Activated T-cell treated with anti-CD3 and anti-CD28 coated beads, Interleukin-2, amount 50 U/mL, for 72 hours (primary cell): ENCODE results near the gene CDK11B. TPM values are rescaled to one million over a fixed set of nuclear protein-coding genes. Genes with fewer than 3 reads are reported as not detected.
"Not testable (repeated sequence)": the region's sequence is repeated elsewhere in the genome, so short reads cannot be mapped to it uniquely, and the experiment has no call there.

Experiments
- ATAC-seq, 2 donors: fragments of 150-1000 bp; cut with Tn5 transposase; replicated peaks in 1 of 2; 2 replicates each; pipeline ENCODE4 v1.10.0; 2021; ENCODE audit warnings: moderate library complexity in 2 of 2, mild to moderate bottlenecking in 1 of 2
- DNase-seq, 2 donors: peaks; one replicate each; pipeline ENCODE4 v3.0.0; 2021 to 2022; ENCODE audit warnings: mixed read lengths in 1 of 2
- H3K27ac Mint-ChIP-seq: one replicate; pipeline ENCODE4 v1.8.0; 2022; ENCODE audit warnings: mild to moderate bottlenecking, moderate library complexity, mixed read lengths
- H3K27me3 Mint-ChIP-seq: one replicate; pipeline ENCODE4 v1.8.0; 2022; ENCODE audit warnings: low read depth, mixed read lengths
- H3K36me3 Mint-ChIP-seq, 2 donors: one replicate each; pipeline ENCODE4 v1.8.0; 2022; ENCODE audit warnings: mixed read lengths in 2 of 2, mild to moderate bottlenecking in 1 of 2; ENCODE audit not compliant: insufficient read depth in 2 of 2
- H3K4me1 Mint-ChIP-seq: one replicate; pipeline ENCODE4 v1.8.0; 2022; ENCODE audit warnings: low read depth, mixed read lengths
- H3K4me3 Mint-ChIP-seq, 2 donors: one replicate each; pipeline ENCODE4 v1.8.0; 2022; ENCODE audit warnings: mild to moderate bottlenecking in 2 of 2, mixed read lengths in 2 of 2, moderate library complexity in 2 of 2
- H3K9me3 Mint-ChIP-seq, 2 donors: one replicate each; pipeline ENCODE4 v1.8.0; 2022; ENCODE audit warnings: mixed read lengths in 2 of 2
- total RNA-seq, 2 donors: library from RNA; stranded (reverse); gene quantifications; one replicate each; pipeline ENCODE4 v1.2.3, GENCODE V29; 2022

Gene CDK11B
- total RNA-seq, 2 donors from 2014 or later: 41.5 to 42.3 TPM

DNA sequence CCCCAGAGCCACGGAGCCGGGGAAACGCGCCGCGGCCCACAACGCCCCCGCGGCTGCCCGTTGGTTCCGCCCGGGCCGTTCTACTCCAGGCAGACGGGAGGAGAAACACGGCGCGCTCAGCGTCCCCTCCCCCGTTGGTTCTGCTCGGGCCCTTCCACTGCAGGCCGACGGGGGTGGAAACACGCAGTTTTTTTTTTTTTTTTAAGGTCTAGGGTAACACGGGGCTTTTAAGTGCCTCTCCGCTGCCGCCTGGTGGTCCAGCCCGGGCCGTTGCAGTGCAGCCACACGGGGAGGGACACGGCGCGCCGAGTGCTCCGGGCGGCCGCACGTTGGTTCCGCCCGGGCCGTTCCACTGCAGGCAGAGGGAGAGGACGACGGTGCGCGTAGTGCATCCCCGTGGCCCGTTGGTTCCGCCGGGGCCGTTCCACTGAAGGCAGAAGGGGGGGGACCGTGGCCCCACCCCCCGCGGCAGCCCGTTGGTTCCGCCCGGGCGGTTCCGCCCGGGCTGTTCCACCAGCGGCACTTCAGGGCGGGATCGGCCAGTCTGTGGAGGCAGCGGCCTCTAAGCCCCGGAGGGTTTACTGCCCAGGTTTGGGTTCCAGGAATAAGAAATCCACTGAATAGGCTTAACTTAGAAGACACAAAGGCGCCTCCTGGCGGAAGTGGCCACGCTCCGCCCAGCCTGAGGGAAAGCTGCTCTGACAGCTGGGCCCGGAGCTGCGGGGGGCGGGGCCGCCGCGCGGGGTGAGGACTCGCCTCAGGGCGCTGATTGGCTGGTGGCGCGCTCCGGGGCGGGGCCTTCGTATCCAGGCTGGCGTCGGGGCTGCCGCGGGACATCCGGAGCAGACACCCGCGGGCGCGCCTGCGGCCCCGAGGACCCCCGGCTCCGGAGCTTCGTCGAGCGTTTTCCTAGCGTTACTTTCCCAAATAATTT, 34.2 kb upstream of the CDK11B start, which contains the start of gene SLC35E2B:
Gene SLC35E2B (minus strand): TSS at position 82 of the 934 bp plus-strand sequence. CDS start 16,096 bp downstream, outside the sequence.
- not testable (repeated sequence) for H3K9me3 Mint-ChIP-seq, H3K36me3 Mint-ChIP-seq, H3K27me3 Mint-ChIP-seq
- Mint-ChIP-seq H3K27ac (peak within 1 kb of the TSS; percentile 94), H3K4me3 (peak within 1 kb of the TSS; percentile 75 to 82), H3K4me1 (peaks cover 10% of the 10 kb centered on the region)
- ATAC-seq (peak; percentile 82 to 86), DNase-seq (peak; percentile 94)

GRCh38 chr1:1692324-1692713, 33.5 kb upstream of the CDK11B start:
- ATAC-seq (peak in 1 of 2 donors; percentile 70), DNase-seq (peak in 1 of 2 donors; percentile 85)
- Mint-ChIP-seq H3K4me3 (peak overlapping the region in 1 of 2 donors; percentile 75), H3K4me1 (peaks cover 14% of the 10 kb centered on the region)
- H3K27ac Mint-ChIP-seq, H3K27me3 Mint-ChIP-seq, H3K36me3 Mint-ChIP-seq, H3K9me3 Mint-ChIP-seq: not testable (repeated sequence)

- not testable (repeated sequence) for DNase-seq, H3K36me3 Mint-ChIP-seq, H3K27me3 Mint-ChIP-seq, H3K4me3 Mint-ChIP-seq, ATAC-seq, H3K27ac Mint-ChIP-seq, H3K9me3 Mint-ChIP-seq
- peaks cover 14% of the 10 kb centered on the region for H3K4me1 Mint-ChIP-seq
These were observed 32.6 kb upstream of the CDK11B start for GRCh38 chr1:1691443-1691842.

- not testable (repeated sequence) for ATAC-seq, H3K36me3 Mint-ChIP-seq, H3K27ac Mint-ChIP-seq, H3K4me3 Mint-ChIP-seq, H3K9me3 Mint-ChIP-seq, H3K27me3 Mint-ChIP-seq, DNase-seq
- peaks cover 14% of the 10 kb centered on the region for H3K4me1 Mint-ChIP-seq
These were observed 30.7 kb upstream of the CDK11B start for GRCh38 chr1:1689526-1689925.

DNA sequence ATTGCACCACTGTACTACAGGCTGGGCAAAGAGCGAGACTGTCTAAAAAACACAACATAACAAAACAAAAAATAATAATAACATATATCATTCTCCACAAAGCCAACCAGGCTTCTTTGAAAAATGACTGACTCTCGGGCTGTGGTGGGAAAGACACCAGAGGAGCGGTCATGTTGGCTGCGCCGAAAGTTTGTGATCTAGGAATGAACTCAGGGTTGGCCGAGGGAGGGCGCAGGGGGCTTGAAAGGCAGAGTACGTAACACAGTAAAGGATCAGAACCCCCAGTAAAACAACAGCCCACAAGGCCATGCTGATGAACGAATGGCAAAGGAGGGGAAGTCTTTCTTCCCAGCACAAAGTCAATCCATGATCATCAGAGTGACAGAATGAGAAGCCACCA, 29.0 kb upstream of the CDK11B start:
- DNase-seq (no peak), ATAC-seq (no peak)
- peaks cover 1 to 3% of the 10 kb centered on the region in 2 donors for H3K36me3 Mint-ChIP-seq
- H3K4me1 Mint-ChIP-seq: peaks cover 28% of the 10 kb centered on the region
- peak overlapping the region; percentile 61 for H3K27ac Mint-ChIP-seq
- H3K27me3 Mint-ChIP-seq: no peaks in the 10 kb centered on the region
- no peak overlapping the region for H3K4me3 Mint-ChIP-seq
- H3K9me3 Mint-ChIP-seq: no peaks in the 10 kb centered on the region

- peaks cover 0 to 3% of the 10 kb centered on the region in 2 donors for H3K36me3 Mint-ChIP-seq
- no peak overlapping the region for H3K27ac Mint-ChIP-seq
- ATAC-seq (no peak), DNase-seq (no peak)
- no peak overlapping the region for H3K4me3 Mint-ChIP-seq
- H3K4me1 Mint-ChIP-seq: peaks cover 25% of the 10 kb centered on the region
- H3K27me3 Mint-ChIP-seq: no peaks in the 10 kb centered on the region
- no peaks in the 10 kb centered on the region for H3K9me3 Mint-ChIP-seq
These were observed 25.4 kb upstream of the CDK11B start for GRCh38 chr1:1684031-1684681.

GRCh38 chr1:1683104-1683905, 24.5 kb upstream of the CDK11B start:
- no peak for ATAC-seq
- Mint-ChIP-seq H3K4me1 (peaks cover 33% of the 10 kb centered on the region), H3K27me3 (no peaks in the 10 kb centered on the region), H3K9me3 (no peaks in the 10 kb centered on the region), H3K4me3 (no peak overlapping the region), H3K27ac (no peak overlapping the region), H3K36me3 (peaks cover 0 to 3% of the 10 kb centered on the region in 2 donors)
- DNase-seq: no peak

DNA sequence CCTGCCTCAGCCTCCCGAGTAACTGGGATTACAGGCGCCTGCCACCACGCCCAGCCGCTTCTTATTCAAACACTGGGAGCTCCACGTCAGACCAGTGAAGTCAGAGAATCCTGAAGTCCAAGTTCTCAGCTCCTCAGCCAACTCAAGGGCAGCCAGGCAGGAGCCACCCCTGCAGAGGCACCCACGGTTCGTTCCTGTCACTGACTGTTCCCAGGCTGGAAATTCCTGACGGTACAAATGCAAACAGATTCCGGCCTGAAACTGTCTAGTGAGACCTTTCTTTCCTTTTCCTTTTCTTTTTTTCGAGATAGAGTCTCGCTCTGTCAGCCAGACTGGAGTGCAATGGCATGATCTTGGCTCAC, 22.1 kb upstream of the CDK11B start:
- Mint-ChIP-seq H3K4me1 (peaks cover 39% of the 10 kb centered on the region), H3K36me3 (peaks cover 3 to 9% of the 10 kb centered on the region in 2 donors), H3K27me3 (no peaks in the 10 kb centered on the region), H3K4me3 (no peak overlapping the region), H3K27ac (no peak overlapping the region), H3K9me3 (no peaks in the 10 kb centered on the region)
- DNase-seq (no peak), ATAC-seq (no peak)

DNA sequence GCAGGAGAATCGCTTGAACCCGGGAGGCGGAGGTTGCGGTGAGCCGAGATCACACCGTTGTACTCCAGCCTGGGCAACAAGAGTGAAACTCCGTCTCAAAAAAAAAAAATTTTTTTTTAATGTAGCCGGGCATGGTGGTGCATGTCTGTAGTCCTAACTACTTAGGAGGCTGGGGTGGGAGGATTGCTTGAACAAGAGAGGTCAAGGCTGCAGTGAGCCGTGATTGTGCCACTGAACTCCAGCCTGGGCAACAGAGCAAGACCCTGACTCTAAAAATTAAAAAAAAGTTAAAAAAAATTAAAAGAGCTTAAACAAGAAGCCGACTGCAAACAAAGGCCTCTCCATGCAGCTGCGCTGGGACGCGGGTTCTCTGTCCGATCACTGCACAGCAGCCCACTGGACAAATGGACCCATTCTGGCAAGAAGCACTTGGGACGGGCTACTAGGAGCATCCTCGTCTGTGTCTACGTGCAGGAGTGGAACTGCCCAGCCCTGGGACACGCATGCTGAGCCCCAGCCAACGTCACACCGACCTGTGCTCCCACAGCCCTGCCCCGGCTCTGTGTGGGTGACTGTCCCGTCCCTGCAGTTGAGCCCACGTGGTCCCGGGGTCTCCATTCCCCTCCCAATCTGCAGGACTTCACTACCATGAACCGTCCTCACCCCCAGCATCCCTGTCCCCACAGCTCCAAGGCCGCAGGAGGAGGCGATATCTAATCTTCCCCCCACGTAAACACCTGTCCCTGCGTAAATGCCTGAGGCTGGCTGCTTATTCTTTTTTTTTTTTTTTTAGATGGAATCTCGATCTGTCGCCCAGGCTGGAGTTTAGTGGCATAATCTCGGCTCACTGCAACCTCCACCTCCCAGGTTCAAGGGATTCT, 21.5 kb upstream of the CDK11B start:
- H3K36me3 Mint-ChIP-seq: peaks cover 0 to 9% of the 10 kb centered on the region in 2 donors
- peaks cover 39% of the 10 kb centered on the region for H3K4me1 Mint-ChIP-seq
- no peak overlapping the region for H3K27ac Mint-ChIP-seq
- no peaks in the 10 kb centered on the region for H3K9me3 Mint-ChIP-seq
- no peak for ATAC-seq
- no peak for DNase-seq
- H3K27me3 Mint-ChIP-seq: no peaks in the 10 kb centered on the region
- no peak overlapping the region for H3K4me3 Mint-ChIP-seq

GRCh38 chr1:1678581-1679380, 20.0 kb upstream of the CDK11B start:
- Mint-ChIP-seq H3K36me3 (peaks cover 0 to 11% of the 10 kb centered on the region in 2 donors), H3K9me3 (no peaks in the 10 kb centered on the region), H3K27me3 (no peaks in the 10 kb centered on the region), H3K27ac (peak overlapping the region; percentile 88), H3K4me1 (peaks cover 33% of the 10 kb centered on the region), H3K4me3 (peak overlapping the region; percentile 86 to 89)
- peak; percentile 84 to 86 for ATAC-seq
- peak; percentile 78 to 82 for DNase-seq

DNA sequence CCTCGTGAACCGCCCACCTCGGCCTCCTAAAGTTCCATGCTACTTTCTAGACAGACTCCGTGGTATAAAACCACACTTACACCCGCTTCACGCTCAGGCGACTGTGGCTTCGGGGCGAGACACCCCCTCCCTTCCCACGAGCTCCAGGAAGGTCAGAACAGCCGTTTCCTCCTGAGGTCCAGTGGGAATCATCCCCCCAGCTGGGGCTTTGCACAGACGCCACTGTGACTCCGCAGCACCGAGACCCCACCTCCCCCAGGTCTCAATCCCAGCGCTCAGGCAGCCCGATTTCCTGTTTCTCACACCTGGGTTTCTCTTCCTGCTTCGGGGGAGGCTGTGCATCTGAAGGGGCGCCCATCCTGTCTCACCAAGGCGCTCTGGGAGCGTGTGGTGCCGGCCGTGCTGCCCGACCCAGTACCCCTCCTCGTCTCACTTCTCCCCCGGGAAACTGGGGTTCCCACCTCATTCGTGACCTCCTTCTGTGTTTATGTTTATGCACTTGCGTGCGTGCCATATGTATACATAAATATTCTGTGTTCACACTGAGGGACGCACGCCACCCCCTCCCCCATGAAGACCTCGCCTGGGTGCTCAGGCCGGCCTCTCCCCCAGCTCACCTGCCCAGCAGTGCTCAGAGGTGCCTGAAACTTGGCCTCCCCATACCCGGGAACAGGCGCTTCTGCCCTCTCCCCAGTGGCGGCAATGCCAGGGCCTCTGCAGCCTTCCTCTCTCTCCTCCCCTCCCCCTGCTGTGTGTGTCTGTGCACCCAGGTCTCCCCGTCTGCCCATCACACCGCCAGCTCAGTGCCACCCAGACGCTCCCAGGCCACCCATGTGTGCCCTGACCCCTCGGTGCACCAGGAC, 19.1 kb upstream of the CDK11B start:
- Mint-ChIP-seq H3K4me1 (peaks cover 25% of the 10 kb centered on the region), H3K27me3 (no peaks in the 10 kb centered on the region), H3K9me3 (no peaks in the 10 kb centered on the region), H3K27ac (peak overlapping the region; percentile 88), H3K36me3 (peaks cover 0 to 12% of the 10 kb centered on the region in 2 donors), H3K4me3 (peak overlapping the region; percentile 86 to 89)
- peak; percentile 48 to 52 for DNase-seq
- peak; percentile 62 to 69 for ATAC-seq
